K562 (cell line): ENCODE data around the gene ATP13A4. TPM values are rescaled to one million over a fixed set of nuclear protein-coding genes. Genes with fewer than 3 reads are reported as not detected.

Source experiments
- ATAC-seq: fragments of 200-7000 bp; cut with Tn5 transposase; 3 replicates; pipeline ENCODE4 v1.9.1; 2020; ENCODE audit warnings: moderate library complexity
- BruUV-seq: library from RNA; stranded (reverse); fragments of 400-500 nt; replicated peaks from 2 replicates; lab custom pipeline; 2021; lab: Mats Ljungman, UMichigan
- CTCF ChIA-PET: fragments of 300-600 bp; formaldehyde crosslinking; extraction: SDS; loops from one replicate; lab custom pipeline; 2021; ENCODE audit warnings: low intra/inter-chr PET ratio; lab: Yijun Ruan, JAX
- POLR2A ChIA-PET: fragments of 300-600, 350-650 bp; sonication (Branson Sonifier 250); formaldehyde crosslinking; extraction: SDS; loops from one replicate; lab custom pipeline; 2021; ENCODE audit warnings: antibody characterized with exemption, inconsistent platforms; lab: Yijun Ruan, JAX
- DNase-seq, 4 experiments: peaks; one replicate each; pipeline versions ENCODE4 v3.0.0 to v3.0.0-alpha.2; 2011 to 2018; ENCODE audit warnings: low spot score in 3 of 4, mixed read lengths in 3 of 4; ENCODE audit errors: extremely low read depth in 1 of 4
- FAIRE-seq: peaks from 2 replicates; lab custom pipeline; 2011; peaks lifted over from hg19 to GRCh38; lab: Jason Lieb, UNC
- H2AFZ ChIP-seq: 2 replicates; pipeline ENCODE4 v1.6.0; 2011; ENCODE audit warnings: low read depth, low read length, control low read depth, inconsistent platforms
- H3K27ac ChIP-seq: fragments of 200-600 bp; 3 replicates; pipeline ENCODE4 v1.8.0; 2011; ENCODE audit warnings: low read depth, mild to moderate bottlenecking, control low read depth, inconsistent platforms, low read length, moderate library complexity, mixed read lengths; ENCODE audit errors: extremely low read depth
- H3K27me3 ChIP-seq, 2 experiments: fragments of 300-600 bp in 1 of 2; 2 replicates in 1 of 2; 3 replicates in 1 of 2; pipeline versions ENCODE4 v1.6.0 to v1.8.0; 2011; ENCODE audit warnings: inconsistent platforms in 2 of 2, low read length in 2 of 2, mild to moderate bottlenecking in 1 of 2, mixed read lengths in 1 of 2, moderate library complexity in 1 of 2; ENCODE audit not compliant: control insufficient read depth in 2 of 2, insufficient read depth in 2 of 2
- H3K36me3 ChIP-seq: fragments of 300-600 bp; 3 replicates; pipeline ENCODE4 v1.8.0; 2011; ENCODE audit warnings: mild to moderate bottlenecking, low read length, inconsistent platforms; ENCODE audit not compliant: control insufficient read depth, insufficient read depth
- H3K4me1 ChIP-seq, 2 experiments: fragments of 200-600 bp in 1 of 2; replicated peaks in 1 of 2; 2 replicates in 1 of 2; 3 replicates in 1 of 2; pipeline versions ENCODE4 v1.5.1 to v1.8.0; 2011; ENCODE audit warnings: inconsistent platforms in 2 of 2, low read length in 2 of 2, mild to moderate bottlenecking in 1 of 2, mixed read lengths in 1 of 2, moderate library complexity in 1 of 2; ENCODE audit not compliant: control insufficient read depth in 2 of 2, insufficient read depth in 2 of 2
- H3K4me2 ChIP-seq: 2 replicates; pipeline ENCODE4 v1.6.1; 2011; ENCODE audit warnings: low read length, control low read depth, inconsistent platforms, mixed read lengths; ENCODE audit not compliant: insufficient read depth
- H3K4me3 ChIP-seq: fragments of 200-600 bp; sonication (generic), shearing (Covaris generic); 2 replicates; pipeline ENCODE4 v1.5.1; 2016; ENCODE audit warnings: control low read depth, inconsistent platforms
- H3K79me2 ChIP-seq: fragments of 200-600 bp; 3 replicates; pipeline ENCODE4 v1.8.0; 2011; ENCODE audit warnings: low read length, inconsistent platforms; ENCODE audit not compliant: control insufficient read depth, insufficient read depth
- H3K9ac ChIP-seq, 2 experiments: 2 replicates each; pipeline versions ENCODE4 v1.6.0 to v1.6.1; 2011; ENCODE audit warnings: low read depth in 2 of 2, low read length in 2 of 2, control low read depth in 1 of 2, inconsistent platforms in 1 of 2, mild to moderate bottlenecking in 1 of 2, mixed read lengths in 1 of 2; ENCODE audit not compliant: insufficient read depth in 1 of 2
- H3K9me1 ChIP-seq: one replicate; pipeline ENCODE4 v1.6.0; 2011; ENCODE audit warnings: inconsistent platforms, mild to moderate bottlenecking, low read length, moderate library complexity; ENCODE audit not compliant: control insufficient read depth, insufficient read depth
- H3K9me3 ChIP-seq: replicated peaks from 2 replicates; pipeline ENCODE4 v1.5.1; 2011; ENCODE audit warnings: low read depth, low read length, inconsistent platforms; ENCODE audit not compliant: control insufficient read depth, insufficient read depth
- H4K20me1 ChIP-seq: replicated peaks from 2 replicates; pipeline ENCODE4 v1.6.1; 2011; ENCODE audit warnings: low read length, inconsistent platforms, mixed read lengths; ENCODE audit not compliant: control insufficient read depth, insufficient read depth
- BCL6 ChIP-seq: fragments of 250-450 bp; sonication (Bioruptor Pico); IDR thresholded peaks from 2 replicates; pipeline ENCODE4 v1.4.0; 2020
- BRD9 ChIP-seq: fragments of 450-650 bp; IDR thresholded peaks from 2 replicates; pipeline ENCODE4 v1.6.1; 2018; ENCODE audit warnings: low read depth; ENCODE audit not compliant: partially characterized antibody
- CHAMP1 ChIP-seq: fragments of 450-650 bp; IDR thresholded peaks from 2 replicates; pipeline ENCODE4 v1.6.1; 2016; ENCODE audit warnings: mild to moderate bottlenecking
- COPS2 ChIP-seq: fragments of 450-650 bp; conservative IDR thresholded peaks from 2 replicates; pipeline ENCODE4 v1.6.1; 2016; ENCODE audit warnings: mild to moderate bottlenecking, moderate library complexity
- CTCF ChIP-seq, 3 experiments: IDR thresholded peaks in 2 of 3; conservative IDR thresholded peaks in 1 of 3; 2 replicates each; pipeline ENCODE4 v1.5.1; 2011 to 2012; ENCODE audit warnings: low read length in 3 of 3, mild to moderate bottlenecking in 3 of 3, control low read depth in 2 of 3, improper control_type of control experiment in 1 of 3, inconsistent platforms in 1 of 3, low read depth in 1 of 3, mixed read lengths in 1 of 3, moderate library complexity in 1 of 3; ENCODE audit not compliant: insufficient read depth in 2 of 3
- HMGXB4 ChIP-seq: sonication (generic); formaldehyde crosslinking; IDR thresholded peaks from 2 replicates; pipeline ENCODE4 v1.8.1; 2023; ENCODE audit warnings: mild to moderate bottlenecking, missing genetic modification reagents
- ILK ChIP-seq: fragments of 450-650 bp; IDR thresholded peaks from 2 replicates; pipeline ENCODE4 v1.6.1; 2016; ENCODE audit warnings: missing genetic modification characterization, low read depth, mild to moderate bottlenecking, missing compliant biosample characterization, moderate library complexity, borderline replicate concordance
- IRF2 ChIP-seq: sonication (generic); formaldehyde crosslinking; IDR thresholded peaks from 2 replicates; pipeline ENCODE4 v1.8.1; 2022; ENCODE audit warnings: mild to moderate bottlenecking, missing genetic modification reagents
- POLR2A ChIP-seq: fragments of 450-650 bp; conservative IDR thresholded peaks from 2 replicates; pipeline ENCODE4 v1.6.1; 2016
- SMARCA5 ChIP-seq: fragments of 450-650 bp; IDR thresholded peaks from 2 replicates; pipeline ENCODE4 v1.6.1; 2016
- ZBTB5 ChIP-seq: fragments of 450-650 bp; IDR thresholded peaks from 2 replicates; pipeline ENCODE4 v1.6.1; 2017; ENCODE audit warnings: antibody characterized with exemption
- ZNF384 ChIP-seq: IDR thresholded peaks from 2 replicates; pipeline ENCODE4 v1.6.1; 2012; ENCODE audit warnings: low read depth, low read length, improper control_type of control experiment
- in situ Hi-C: fragments of 300-500 bp; cut with MboI; formaldehyde crosslinking; loops from 4 replicates; pipeline ENCODE4 v1.15.0; 2018; ENCODE audit warnings: inconsistent platforms, mixed read lengths
- intact Hi-C: fragments of 100-400 bp; cut with micrococcal nuclease; formaldehyde crosslinking; loops from 2 replicates; pipeline ENCODE4 v1.14.2; 2022
- polyA plus RNA-seq, 8 experiments: library from polyadenylated mRNA; depleted of rRNA in 4 of 8; stranded (reverse) in 5 of 8; unstranded in 3 of 8; fragments of >200 nt; fragmentation: Nextera tagmentation in 2 of 8; fragmentation: Illumina TruSeq in 1 of 8; extraction: Ambion mirVana in 2 of 8; extraction: Trizol in 1 of 8; gene quantifications; 2 replicates each; pipeline versions ENCODE4 v1.2.1 to v1.2.3, GENCODE V29; 2011 to 2014; ENCODE audit warnings: inconsistent platforms in 1 of 8, missing spikeins in 1 of 8
- total RNA-seq, 7 experiments: library from RNA; depleted of rRNA in 6 of 7; stranded (reverse); fragments of >200 nt in 6 of 7; fragmentation: Illumina TruSeq in 2 of 7; extraction: Trizol in 2 of 7; gene quantifications; 2 replicates each; pipeline versions ENCODE4 v1.2.1 to v1.2.3, GENCODE V29; 2011 to 2021; ENCODE audit warnings: low replicate concordance in 1 of 7

The ATP13A4 gene
- total and polyA plus RNA-seq, 9 of the 15 experiments (the other 6 are each of a cell fraction or from before 2014, with no cell fraction given), result 0.03 to 0.14 (median 0.07) TPM; not detected in 6

GRCh38 chr3:193452338-193452737 lies 102.4 kb downstream of the ATP13A4 start:
- Histone ChIP-seq H3K27ac (no peak overlapping the region), H3K79me2 (no peaks in the 10 kb centered on the region), H3K9me3 (no peaks in the 10 kb centered on the region), H3K9me1 (no peaks in the 10 kb centered on the region), H3K36me3 (no peaks in the 10 kb centered on the region), H3K27me3 (no peaks in the 10 kb centered on the region), H3K4me2 (no peak overlapping the region), H3K9ac (no peak overlapping the region), H2AFZ (no peak overlapping the region), H3K4me1 (no peaks in the 10 kb centered on the region), H4K20me1 (no peaks in the 10 kb centered on the region), H3K4me3 (no peak overlapping the region)
- ChIA-PET POLR2A (no interaction called here), CTCF (interaction anchor here (0.6 to 1.2 kb wide), 2 partner anchors 10 to 989 kb away, joined by 3 to 5 read pairs; no protein-coding TSS in a partner anchor)
- in situ Hi-C loops (no loop called here), intact Hi-C loops (no loop called here)
- no peak for TF ChIP-seq IRF2 (CRISPR knock-in tag)
- TF ChIP-seq ILK, result no peak
- no peak for TF ChIP-seq CHAMP1
- no peak for TF ChIP-seq POLR2A
- TF ChIP-seq HMGXB4 (CRISPR knock-in tag), result no peak
- TF ChIP-seq CTCF (IDR thresholded peaks at IDR 0.05 in 2 of 3, conservative IDR thresholded peaks at IDR 0.05 in 1 of 3; ENCODE audit: insufficient read depth in 2 of 3, low read depth in 1 of 3, low read length in 3 of 3), result peak in 2 of 3 experiments; percentile 19 to 25; a peak in 2 of 6 replicates
- no peak for TF ChIP-seq BRD9
- TF ChIP-seq COPS2, result no peak
- no peak for TF ChIP-seq SMARCA5
- peak; percentile 77 for TF ChIP-seq ZNF384
- no peak for TF ChIP-seq BCL6 (CRISPR knock-in tag)
- no peak for TF ChIP-seq ZBTB5
- no TSS peak for BruUV-seq
- no peak for ATAC-seq
- no peak for DNase-seq
- no peak for FAIRE-seq
